Nephron progenitor cell (in vitro differentiated cells): ENCODE measurements around the gene TSHR.

ENCODE experiments used
- DNase-seq: peaks from one replicate; pipeline ENCODE4 v3.0.0; 2021
- H3K27ac Mint-ChIP-seq: 2 replicates; pipeline ENCODE4 v1.8.0; 2021; ENCODE audit warnings: mild to moderate bottlenecking, moderate library complexity, mixed read lengths
- H3K27me3 Mint-ChIP-seq: 2 replicates; pipeline ENCODE4 v1.8.0; 2021; ENCODE audit warnings: mild to moderate bottlenecking, low read depth, mixed read lengths; ENCODE audit not compliant: poor library complexity
- H3K36me3 Mint-ChIP-seq: 2 replicates; pipeline ENCODE4 v1.8.0; 2021; ENCODE audit warnings: low read depth, mixed read lengths
- H3K4me1 Mint-ChIP-seq: 2 replicates; pipeline ENCODE4 v1.8.0; 2021; ENCODE audit warnings: mixed read lengths
- H3K4me3 Mint-ChIP-seq: 2 replicates; pipeline ENCODE4 v1.8.0; 2021; ENCODE audit warnings: mild to moderate bottlenecking, moderate library complexity, mixed read lengths
- H3K9me3 Mint-ChIP-seq: 2 replicates; pipeline ENCODE4 v1.8.0; 2021; ENCODE audit warnings: mild to moderate bottlenecking, moderate library complexity, mixed read lengths
- CTCF ChIP-seq: fragments of 200-600 bp; sonication (generic); IDR thresholded peaks from 2 replicates; pipeline ENCODE4 v1.5.0; 2021; ENCODE audit warnings: antibody characterized with exemption

TSHR gene

GRCh38 chr14:81148635-81149034 is 193.2 kb downstream of the TSHR start:
- no peak for DNase-seq
- Mint-ChIP-seq H3K36me3 (no peaks in the 10 kb centered on the region), H3K27ac (no peak overlapping the region), H3K4me3 (no peak overlapping the region), H3K27me3 (peaks cover 5% of the 10 kb centered on the region), H3K4me1 (peaks cover 15% of the 10 kb centered on the region), H3K9me3 (no peaks in the 10 kb centered on the region)
- TF ChIP-seq CTCF, result no peak

GRCh38 chr14:81153187-81153586 is 197.8 kb downstream of the TSHR start:
- DNase-seq, result no peak
- Mint-ChIP-seq H3K4me1 (no peaks in the 10 kb centered on the region), H3K27ac (no peak overlapping the region), H3K36me3 (no peaks in the 10 kb centered on the region), H3K4me3 (no peak overlapping the region), H3K9me3 (no peaks in the 10 kb centered on the region), H3K27me3 (peaks cover 13% of the 10 kb centered on the region)
- no peak for TF ChIP-seq CTCF

GRCh38 chr14:81157431-81157830 is 202.0 kb downstream of the TSHR start:
- Mint-ChIP-seq H3K36me3 (no peaks in the 10 kb centered on the region), H3K27ac (no peak overlapping the region), H3K4me3 (no peak overlapping the region), H3K9me3 (no peaks in the 10 kb centered on the region), H3K27me3 (peaks cover 7% of the 10 kb centered on the region), H3K4me1 (peaks cover 5% of the 10 kb centered on the region)
- no peak for DNase-seq
- TF ChIP-seq CTCF, result no peak

DNA sequence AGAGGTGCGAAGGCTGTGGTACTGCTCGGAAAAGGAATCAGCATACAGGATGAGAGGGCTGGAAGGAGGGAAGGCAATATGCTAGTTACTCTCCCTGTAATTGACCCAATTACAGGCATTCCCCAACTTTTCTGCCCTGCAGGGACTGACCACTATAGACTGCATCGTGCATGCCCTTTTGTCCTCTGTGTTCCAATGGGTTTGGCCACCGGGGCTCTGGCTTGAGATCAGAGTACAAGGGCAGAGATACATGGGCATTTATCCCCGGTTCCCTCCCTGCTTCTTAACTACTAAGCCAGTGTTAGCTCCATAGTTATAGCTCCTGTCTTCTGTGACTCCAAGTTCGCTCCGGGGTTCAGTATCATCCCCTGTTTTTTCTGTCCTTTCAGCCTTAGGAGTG is 205.7 kb downstream of the TSHR start:
- TF ChIP-seq CTCF, result no peak
- Mint-ChIP-seq H3K27me3 (peaks cover 7% of the 10 kb centered on the region), H3K9me3 (no peaks in the 10 kb centered on the region), H3K27ac (no peak overlapping the region), H3K36me3 (no peaks in the 10 kb centered on the region), H3K4me1 (peaks cover 8% of the 10 kb centered on the region), H3K4me3 (no peak overlapping the region)
- DNase-seq, result no peak

- Mint-ChIP-seq H3K36me3 (no peaks in the 10 kb centered on the region), H3K27me3 (peaks cover 5% of the 10 kb centered on the region), H3K27ac (no peak overlapping the region), H3K9me3 (no peaks in the 10 kb centered on the region), H3K4me3 (no peak overlapping the region), H3K4me1 (peaks cover 10% of the 10 kb centered on the region)
- no peak for DNase-seq
- TF ChIP-seq CTCF, result no peak
Measured at GRCh38 chr14:81161749-81162148, 206.3 kb downstream of the TSHR start.

- no peak for DNase-seq
- Mint-ChIP-seq H3K27me3 (no peaks in the 10 kb centered on the region), H3K4me1 (peaks cover 10% of the 10 kb centered on the region), H3K36me3 (no peaks in the 10 kb centered on the region), H3K9me3 (no peaks in the 10 kb centered on the region), H3K27ac (no peak overlapping the region), H3K4me3 (no peak overlapping the region)
- TF ChIP-seq CTCF, result no peak
Measured at GRCh38 chr14:81162941-81163340, 207.5 kb downstream of the TSHR start.
